Measurements from ENCODE around the gene KIDINS220.

KIDINS220 gene

DNA sequence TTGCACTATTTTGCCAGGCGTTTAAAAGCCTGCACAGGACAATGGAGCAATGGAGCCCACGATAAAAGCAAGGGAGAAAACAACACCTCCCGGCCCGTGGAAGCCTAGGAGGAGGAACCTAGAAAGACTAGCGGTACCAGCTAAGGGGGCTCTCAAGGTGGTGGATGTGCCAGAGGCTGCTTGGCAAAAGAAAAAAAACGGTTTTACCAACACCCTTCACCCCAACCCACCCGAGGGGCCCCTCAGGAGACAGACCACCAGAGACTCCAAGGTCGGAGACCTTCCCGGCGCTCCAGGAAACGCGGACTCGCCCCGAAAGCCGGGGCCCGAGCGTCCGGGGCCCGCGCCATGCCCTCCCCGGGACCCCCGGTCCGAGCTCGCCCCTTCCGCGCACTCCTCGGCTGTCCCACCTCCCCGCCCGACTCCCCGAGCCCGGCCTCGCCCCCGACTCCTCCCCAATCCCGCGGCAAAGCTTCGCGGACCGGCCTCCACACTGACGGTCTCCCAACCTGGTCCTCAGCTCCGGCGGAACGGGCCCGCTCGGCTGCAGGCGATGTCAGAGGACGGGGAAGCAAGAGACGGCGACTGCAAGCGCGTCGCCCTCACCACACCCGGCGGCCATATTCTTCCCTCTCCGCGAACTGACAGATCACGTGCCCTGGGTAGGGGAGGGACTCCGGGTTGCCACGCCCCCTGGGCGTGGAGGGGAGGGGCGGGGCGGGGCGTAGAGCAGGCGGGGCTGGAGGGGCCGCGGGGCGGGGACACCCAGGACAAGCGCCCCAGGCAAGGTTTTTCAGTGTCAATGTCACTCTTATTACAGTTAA lies at the start of gene KIDINS220:
Gene KIDINS220 (minus strand): TSS at position 643 of the 824 bp plus-strand sequence. CDS start 10,520 bp downstream, outside the sequence.
- H3K27me3 ChIP-seq (ENCODE audit: control insufficient read depth in 2 of 2, insufficient read depth in 2 of 2, low read length in 2 of 2), result no peaks in the 10 kb centered on the region
- peak within 1 kb of the TSS; percentile 93 to 95 for H3K4me3 ChIP-seq (ENCODE audit: low read length in 2 of 2)
- H3K9me3 ChIP-seq (ENCODE audit: control insufficient read depth in 2 of 2, low read length in 2 of 2), result no peaks in the 10 kb centered on the region
- no peaks in the 10 kb centered on the region for H3K36me3 ChIP-seq (ENCODE audit: control insufficient read depth in 2 of 2, insufficient read depth in 2 of 2, low read length in 2 of 2)
- peaks cover 4 to 9% of the 10 kb centered on the region in 2 donors for H3K4me1 ChIP-seq (ENCODE audit: control insufficient read depth in 2 of 2, insufficient read depth in 2 of 2, low read length in 2 of 2)
- H3K27ac ChIP-seq (ENCODE audit: low read depth in 2 of 2, low read length in 2 of 2), result peak within 1 kb of the TSS; percentile 77 to 89
- H3K9ac ChIP-seq (ENCODE audit: low read depth in 1 of 2, low read length in 2 of 2), result peak within 1 kb of the TSS; percentile 84

DNA sequence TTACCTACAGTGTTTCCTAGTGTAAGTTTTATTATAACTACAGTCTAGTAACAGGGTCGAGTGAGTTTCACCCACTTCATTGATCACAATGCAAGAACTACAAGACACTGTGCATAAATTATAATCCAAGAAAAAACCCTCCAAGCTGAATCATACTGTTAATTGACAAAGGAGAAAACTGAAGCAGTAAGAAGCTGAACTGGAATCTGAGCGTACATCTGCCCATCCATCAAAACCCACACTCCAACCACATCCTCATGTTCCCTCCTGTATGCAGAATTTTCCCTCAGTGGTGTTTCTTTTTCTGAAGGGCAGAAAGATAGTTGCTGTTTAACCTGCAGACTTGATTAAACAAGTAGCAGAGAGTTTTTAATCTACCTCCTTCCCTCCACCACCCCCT lies 49.5 kb upstream of the KIDINS220 start:
- H3K27ac ChIP-seq (ENCODE audit: low read depth in 2 of 2, low read length in 2 of 2), result peak overlapping the region; percentile 54 to 61
- H3K4me1 ChIP-seq (ENCODE audit: control insufficient read depth in 2 of 2, insufficient read depth in 2 of 2, low read length in 2 of 2), result peaks cover 4 to 25% of the 10 kb centered on the region in 2 donors
- H3K4me3 ChIP-seq (ENCODE audit: low read length in 2 of 2), result no peak overlapping the region
- H3K36me3 ChIP-seq (ENCODE audit: control insufficient read depth in 2 of 2, insufficient read depth in 2 of 2, low read length in 2 of 2), result no peaks in the 10 kb centered on the region
- no peaks in the 10 kb centered on the region for H3K9me3 ChIP-seq (ENCODE audit: control insufficient read depth in 2 of 2, low read length in 2 of 2)
- no peak overlapping the region for H3K9ac ChIP-seq (ENCODE audit: low read depth in 1 of 2, low read length in 2 of 2)
- no peaks in the 10 kb centered on the region for H3K27me3 ChIP-seq (ENCODE audit: control insufficient read depth in 2 of 2, insufficient read depth in 2 of 2, low read length in 2 of 2)

DNA sequence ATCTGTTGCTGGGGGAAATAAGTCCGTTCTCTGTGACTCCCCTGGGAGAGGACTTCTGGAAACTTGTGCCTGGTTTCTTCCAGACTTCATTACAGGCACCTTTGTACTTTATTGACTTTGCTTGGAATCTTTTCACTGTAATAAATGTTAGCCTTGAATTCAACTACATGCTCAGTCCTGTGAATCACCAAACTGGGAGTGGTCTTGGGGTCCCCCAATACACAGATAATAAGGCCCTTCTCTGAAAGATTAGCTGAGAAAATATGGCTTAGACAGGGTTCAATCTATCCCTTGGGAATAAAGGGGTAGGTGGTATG lies 48.7 kb upstream of the KIDINS220 start:
- Histone ChIP-seq H3K4me3 (ENCODE audit: low read length in 2 of 2) (no peak overlapping the region), H3K9me3 (ENCODE audit: control insufficient read depth in 2 of 2, low read length in 2 of 2) (no peaks in the 10 kb centered on the region), H3K9ac (ENCODE audit: low read depth in 1 of 2, low read length in 2 of 2) (no peak overlapping the region), H3K27me3 (ENCODE audit: control insufficient read depth in 2 of 2, insufficient read depth in 2 of 2, low read length in 2 of 2) (no peaks in the 10 kb centered on the region), H3K27ac (ENCODE audit: low read depth in 2 of 2, low read length in 2 of 2) (peak overlapping the region; percentile 54 to 61), H3K36me3 (ENCODE audit: control insufficient read depth in 2 of 2, insufficient read depth in 2 of 2, low read length in 2 of 2) (no peaks in the 10 kb centered on the region), H3K4me1 (ENCODE audit: control insufficient read depth in 2 of 2, insufficient read depth in 2 of 2, low read length in 2 of 2) (peaks cover 4 to 25% of the 10 kb centered on the region in 2 donors)

DNA sequence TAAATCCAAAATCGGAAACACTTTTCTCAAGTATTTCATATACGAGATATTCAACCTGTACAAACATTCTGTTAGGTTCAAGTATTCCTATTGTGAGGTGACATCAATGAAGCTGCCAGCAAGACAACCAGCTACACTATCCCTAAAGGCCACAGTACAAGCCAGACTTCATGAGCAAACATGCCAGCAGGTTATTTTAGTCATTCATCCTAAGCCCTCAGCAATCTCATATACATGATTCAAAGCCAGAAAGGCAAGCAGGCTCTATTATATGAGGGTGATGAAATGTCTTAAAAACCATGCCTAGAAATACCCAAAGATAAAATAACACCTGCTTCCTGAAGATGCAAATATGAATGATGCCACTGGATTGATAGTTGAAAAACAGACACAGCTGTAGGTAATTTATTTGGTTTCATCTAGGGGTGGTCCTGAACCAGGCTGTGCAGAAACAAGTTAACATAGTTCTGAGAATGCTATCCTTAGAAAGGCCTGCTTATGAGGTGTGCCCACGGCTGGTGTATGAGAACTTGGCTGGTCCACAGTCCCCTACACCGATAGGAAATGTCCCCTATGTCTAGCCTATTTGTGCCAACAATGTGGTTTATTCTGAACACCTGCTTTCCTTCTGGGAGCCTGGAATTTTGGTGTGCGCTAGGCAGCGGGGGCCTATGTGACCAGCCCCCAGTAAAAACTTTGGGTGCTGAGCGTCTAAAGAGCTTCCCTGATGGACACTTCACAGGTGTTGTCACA lies 48.2 kb upstream of the KIDINS220 start:
- Histone ChIP-seq H3K9ac (ENCODE audit: low read depth in 1 of 2, low read length in 2 of 2) (no peak overlapping the region), H3K4me1 (ENCODE audit: control insufficient read depth in 2 of 2, insufficient read depth in 2 of 2, low read length in 2 of 2) (peaks cover 4 to 25% of the 10 kb centered on the region in 2 donors), H3K27ac (ENCODE audit: low read depth in 2 of 2, low read length in 2 of 2) (peak overlapping the region; percentile 52 to 54), H3K9me3 (ENCODE audit: control insufficient read depth in 2 of 2, low read length in 2 of 2) (no peaks in the 10 kb centered on the region), H3K27me3 (ENCODE audit: control insufficient read depth in 2 of 2, insufficient read depth in 2 of 2, low read length in 2 of 2) (no peaks in the 10 kb centered on the region), H3K4me3 (ENCODE audit: low read length in 2 of 2) (no peak overlapping the region), H3K36me3 (ENCODE audit: control insufficient read depth in 2 of 2, insufficient read depth in 2 of 2, low read length in 2 of 2) (peaks cover 4% of the 10 kb centered on the region in 2 donors)

DNA sequence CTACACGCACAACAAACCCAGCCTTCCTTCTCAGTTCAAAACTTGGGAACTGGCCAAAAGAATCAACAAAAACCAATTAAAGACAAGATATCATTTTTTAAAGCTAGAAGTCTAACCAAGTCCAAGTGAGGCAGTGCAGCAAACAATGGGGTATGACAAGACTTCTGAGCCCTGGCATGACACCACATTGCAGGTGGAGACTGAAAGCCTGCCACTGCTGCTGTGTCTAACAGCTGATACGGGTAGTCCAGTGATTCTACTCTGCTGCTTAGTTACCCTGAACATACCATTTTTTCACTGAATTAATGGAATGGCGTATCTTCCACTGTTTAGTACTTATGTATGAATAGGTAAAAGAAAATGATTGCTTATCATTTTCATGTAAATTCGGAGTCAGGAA lies 47.4 kb upstream of the KIDINS220 start:
- H3K9me3 ChIP-seq (ENCODE audit: control insufficient read depth in 2 of 2, low read length in 2 of 2), result no peaks in the 10 kb centered on the region
- no peak overlapping the region for H3K27ac ChIP-seq (ENCODE audit: low read depth in 2 of 2, low read length in 2 of 2)
- H3K4me1 ChIP-seq (ENCODE audit: control insufficient read depth in 2 of 2, insufficient read depth in 2 of 2, low read length in 2 of 2), result peaks cover 4 to 25% of the 10 kb centered on the region in 2 donors
- peaks cover 5 to 7% of the 10 kb centered on the region in 2 donors for H3K36me3 ChIP-seq (ENCODE audit: control insufficient read depth in 2 of 2, insufficient read depth in 2 of 2, low read length in 2 of 2)
- no peaks in the 10 kb centered on the region for H3K27me3 ChIP-seq (ENCODE audit: control insufficient read depth in 2 of 2, insufficient read depth in 2 of 2, low read length in 2 of 2)
- H3K4me3 ChIP-seq (ENCODE audit: low read length in 2 of 2), result no peak overlapping the region
- no peak overlapping the region for H3K9ac ChIP-seq (ENCODE audit: low read depth in 1 of 2, low read length in 2 of 2)

DNA sequence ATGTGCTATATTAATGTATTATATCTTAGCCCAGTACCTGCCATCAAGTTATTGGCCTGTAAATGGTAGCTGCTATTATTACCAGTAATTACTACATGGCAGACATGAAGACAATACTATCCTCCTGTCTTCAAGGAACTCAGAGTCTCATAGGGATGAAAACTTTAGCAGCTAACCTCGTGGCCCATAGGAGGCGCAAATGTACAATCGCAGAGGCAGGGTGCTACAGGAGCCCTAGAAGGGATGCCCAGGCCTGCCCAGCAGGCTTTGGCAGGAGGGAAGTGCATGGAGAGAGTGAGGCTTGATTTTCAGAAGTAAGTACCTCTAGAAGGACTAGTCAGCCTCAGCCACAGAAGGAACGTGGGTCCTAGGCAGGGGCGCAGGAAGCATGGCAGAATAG lies 44.7 kb upstream of the KIDINS220 start:
- Histone ChIP-seq H3K27ac (ENCODE audit: low read depth in 2 of 2, low read length in 2 of 2) (no peak overlapping the region), H3K9ac (ENCODE audit: low read depth in 1 of 2, low read length in 2 of 2) (no peak overlapping the region), H3K36me3 (ENCODE audit: control insufficient read depth in 2 of 2, insufficient read depth in 2 of 2, low read length in 2 of 2) (peaks cover 5 to 12% of the 10 kb centered on the region in 2 donors), H3K27me3 (ENCODE audit: control insufficient read depth in 2 of 2, insufficient read depth in 2 of 2, low read length in 2 of 2) (no peaks in the 10 kb centered on the region), H3K4me1 (ENCODE audit: control insufficient read depth in 2 of 2, insufficient read depth in 2 of 2, low read length in 2 of 2) (peaks cover 2 to 18% of the 10 kb centered on the region in 2 donors), H3K4me3 (ENCODE audit: low read length in 2 of 2) (no peak overlapping the region), H3K9me3 (ENCODE audit: control insufficient read depth in 2 of 2, low read length in 2 of 2) (no peaks in the 10 kb centered on the region)

DNA sequence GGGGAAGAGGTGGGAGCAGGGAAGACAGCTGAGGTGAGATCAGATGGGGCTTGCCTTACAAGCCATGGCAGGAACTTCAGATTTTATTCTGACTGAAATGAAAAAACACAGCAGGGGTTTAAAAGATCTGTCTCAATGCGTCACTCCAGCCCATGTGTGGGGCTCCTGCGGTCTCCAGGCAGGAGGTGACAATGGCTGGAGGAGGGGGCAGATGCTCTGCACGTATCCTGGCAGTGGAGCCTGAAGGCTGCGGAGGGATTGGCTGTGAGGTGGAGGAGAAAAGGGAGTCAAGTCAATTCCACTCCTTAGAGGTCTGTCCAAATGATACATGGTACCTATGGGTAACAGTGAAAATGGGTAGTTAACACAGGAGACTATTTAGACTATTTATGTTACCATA lies 40.5 kb upstream of the KIDINS220 start:
- Histone ChIP-seq H3K4me1 (ENCODE audit: control insufficient read depth in 2 of 2, insufficient read depth in 2 of 2, low read length in 2 of 2) (no peaks in the 10 kb centered on the region), H3K27ac (ENCODE audit: low read depth in 2 of 2, low read length in 2 of 2) (no peak overlapping the region), H3K9me3 (ENCODE audit: control insufficient read depth in 2 of 2, low read length in 2 of 2) (no peaks in the 10 kb centered on the region), H3K4me3 (ENCODE audit: low read length in 2 of 2) (no peak overlapping the region), H3K9ac (ENCODE audit: low read depth in 1 of 2, low read length in 2 of 2) (no peak overlapping the region), H3K36me3 (ENCODE audit: control insufficient read depth in 2 of 2, insufficient read depth in 2 of 2, low read length in 2 of 2) (peaks cover 5 to 12% of the 10 kb centered on the region in 2 donors), H3K27me3 (ENCODE audit: control insufficient read depth in 2 of 2, insufficient read depth in 2 of 2, low read length in 2 of 2) (no peaks in the 10 kb centered on the region)

DNA sequence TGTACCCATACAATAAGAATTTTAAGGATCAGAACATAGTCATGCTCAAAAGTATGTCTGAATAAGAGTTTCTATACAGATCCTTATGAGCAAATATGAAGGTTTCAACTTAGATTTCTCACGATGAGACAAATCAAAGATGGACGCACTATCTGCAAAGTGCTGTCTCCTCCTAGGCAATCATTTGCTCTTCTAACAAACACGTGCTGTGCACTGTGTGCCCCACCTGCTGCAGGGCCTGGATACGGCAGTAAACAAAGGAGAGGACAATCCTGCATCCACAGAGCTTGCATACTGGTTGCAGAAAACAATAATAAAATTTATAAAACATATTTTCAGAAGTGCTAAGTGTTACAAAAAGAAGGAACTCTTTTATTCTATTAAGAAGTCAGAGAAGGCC lies 39.9 kb upstream of the KIDINS220 start:
- Histone ChIP-seq H3K4me1 (ENCODE audit: control insufficient read depth in 2 of 2, insufficient read depth in 2 of 2, low read length in 2 of 2) (no peaks in the 10 kb centered on the region), H3K36me3 (ENCODE audit: control insufficient read depth in 2 of 2, insufficient read depth in 2 of 2, low read length in 2 of 2) (peaks cover 5 to 12% of the 10 kb centered on the region in 2 donors), H3K27me3 (ENCODE audit: control insufficient read depth in 2 of 2, insufficient read depth in 2 of 2, low read length in 2 of 2) (no peaks in the 10 kb centered on the region), H3K4me3 (ENCODE audit: low read length in 2 of 2) (no peak overlapping the region), H3K27ac (ENCODE audit: low read depth in 2 of 2, low read length in 2 of 2) (no peak overlapping the region), H3K9ac (ENCODE audit: low read depth in 1 of 2, low read length in 2 of 2) (no peak overlapping the region), H3K9me3 (ENCODE audit: control insufficient read depth in 2 of 2, low read length in 2 of 2) (no peaks in the 10 kb centered on the region)

DNA sequence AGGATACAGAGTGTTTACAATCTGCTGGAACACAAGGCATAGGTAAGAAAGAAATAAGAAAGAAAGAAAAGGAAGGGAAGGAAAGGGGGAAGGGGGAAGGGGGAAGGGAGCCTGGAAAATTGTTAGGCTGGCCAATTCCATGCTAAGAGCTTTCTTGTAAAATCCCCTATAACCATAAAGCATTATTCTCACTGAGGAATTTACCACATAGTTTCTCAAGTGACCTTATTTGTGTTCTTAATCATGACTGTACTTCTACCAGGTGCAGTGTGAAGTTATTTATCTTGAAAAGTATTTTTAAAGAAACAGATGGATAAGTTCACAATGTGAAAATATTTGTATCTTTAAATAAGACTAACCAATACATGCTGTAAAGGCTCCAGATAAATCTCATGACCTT lies 39.2 kb upstream of the KIDINS220 start:
- Histone ChIP-seq H3K27ac (ENCODE audit: low read depth in 2 of 2, low read length in 2 of 2) (no peak overlapping the region), H3K36me3 (ENCODE audit: control insufficient read depth in 2 of 2, insufficient read depth in 2 of 2, low read length in 2 of 2) (peaks cover 5 to 12% of the 10 kb centered on the region in 2 donors), H3K27me3 (ENCODE audit: control insufficient read depth in 2 of 2, insufficient read depth in 2 of 2, low read length in 2 of 2) (no peaks in the 10 kb centered on the region), H3K4me3 (ENCODE audit: low read length in 2 of 2) (no peak overlapping the region), H3K4me1 (ENCODE audit: control insufficient read depth in 2 of 2, insufficient read depth in 2 of 2, low read length in 2 of 2) (no peaks in the 10 kb centered on the region), H3K9ac (ENCODE audit: low read depth in 1 of 2, low read length in 2 of 2) (no peak overlapping the region), H3K9me3 (ENCODE audit: control insufficient read depth in 2 of 2, low read length in 2 of 2) (no peaks in the 10 kb centered on the region)

DNA sequence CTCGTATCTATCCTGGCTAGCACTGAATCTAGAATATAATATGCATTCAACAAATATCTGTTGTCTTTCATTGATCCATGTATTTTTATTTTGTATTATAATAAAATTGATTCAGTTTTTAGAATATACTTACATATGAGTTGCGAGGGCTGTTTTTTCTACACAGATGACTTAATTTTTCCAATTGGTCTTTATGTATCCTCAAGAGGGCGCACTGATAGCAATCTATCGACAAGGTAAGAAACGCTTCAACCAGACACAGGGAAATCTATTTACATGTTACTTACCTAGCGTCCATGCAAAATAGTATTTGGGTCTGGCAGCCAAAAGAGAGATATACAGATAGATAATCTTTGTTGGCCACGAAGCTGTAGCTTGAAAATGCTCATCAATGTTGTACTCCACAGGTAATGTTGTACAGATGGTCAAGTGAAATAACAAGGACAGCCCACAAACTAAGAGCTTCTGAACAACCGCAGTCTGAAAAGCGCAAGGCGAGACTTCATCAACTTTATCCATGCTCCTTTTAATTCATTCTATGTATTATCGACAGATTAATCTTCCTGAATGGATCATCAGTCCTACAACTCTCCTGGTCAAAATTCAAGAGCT lies 35.5 kb upstream of the KIDINS220 start:
- Histone ChIP-seq H3K9me3 (ENCODE audit: control insufficient read depth in 2 of 2, low read length in 2 of 2) (no peaks in the 10 kb centered on the region), H3K27ac (ENCODE audit: low read depth in 2 of 2, low read length in 2 of 2) (no peak overlapping the region), H3K4me3 (ENCODE audit: low read length in 2 of 2) (no peak overlapping the region), H3K36me3 (ENCODE audit: control insufficient read depth in 2 of 2, insufficient read depth in 2 of 2, low read length in 2 of 2) (peaks cover 0 to 2% of the 10 kb centered on the region in 2 donors), H3K9ac (ENCODE audit: low read depth in 1 of 2, low read length in 2 of 2) (no peak overlapping the region), H3K27me3 (ENCODE audit: control insufficient read depth in 2 of 2, insufficient read depth in 2 of 2, low read length in 2 of 2) (no peaks in the 10 kb centered on the region), H3K4me1 (ENCODE audit: control insufficient read depth in 2 of 2, insufficient read depth in 2 of 2, low read length in 2 of 2) (no peaks in the 10 kb centered on the region)
